ENCODE data around the gene RASSF7. TPM values are rescaled to one million over a fixed set of nuclear protein-coding genes. Genes with fewer than 3 reads are reported as not detected.

The RASSF7 gene
- total RNA-seq, 1 donor from 2014 or later = 36.6 TPM

DNA sequence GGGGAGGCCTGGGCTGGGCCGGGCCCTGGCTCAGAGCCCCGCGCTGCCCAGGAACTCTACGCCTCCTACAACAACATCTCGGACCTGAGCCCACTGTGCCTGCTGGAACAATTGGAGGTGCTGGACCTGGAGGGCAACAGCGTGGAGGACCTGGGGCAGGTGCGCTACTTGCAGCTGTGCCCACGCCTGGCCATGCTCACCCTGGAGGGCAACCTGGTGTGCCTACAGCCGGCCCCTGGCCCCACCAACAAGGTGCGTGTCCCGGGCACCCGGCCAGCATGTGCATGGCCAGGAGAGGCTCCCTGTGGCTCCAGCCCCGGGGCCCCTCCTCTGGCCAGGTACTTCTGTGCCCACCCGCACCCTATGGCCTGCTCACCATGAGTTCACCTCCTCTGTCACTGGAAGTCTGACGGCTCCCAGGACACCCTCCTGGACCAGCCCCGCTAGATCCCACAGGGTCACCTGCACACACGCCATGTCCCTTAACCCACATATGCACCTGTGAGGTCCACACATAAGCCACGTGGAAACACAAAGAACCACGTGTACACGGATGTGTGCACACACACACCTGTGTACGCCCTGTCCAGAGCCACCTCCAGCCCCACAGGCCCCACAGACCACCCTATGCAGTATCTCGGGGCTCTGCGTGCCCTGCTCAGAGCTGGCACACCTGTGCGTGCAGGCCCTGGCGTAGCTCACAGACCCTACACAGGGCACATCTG lies 10.6 kb upstream of the RASSF7 start:
- no peak for DNase-seq (ENCODE audit: low spot score)
- ATAC-seq = no peak

DNA sequence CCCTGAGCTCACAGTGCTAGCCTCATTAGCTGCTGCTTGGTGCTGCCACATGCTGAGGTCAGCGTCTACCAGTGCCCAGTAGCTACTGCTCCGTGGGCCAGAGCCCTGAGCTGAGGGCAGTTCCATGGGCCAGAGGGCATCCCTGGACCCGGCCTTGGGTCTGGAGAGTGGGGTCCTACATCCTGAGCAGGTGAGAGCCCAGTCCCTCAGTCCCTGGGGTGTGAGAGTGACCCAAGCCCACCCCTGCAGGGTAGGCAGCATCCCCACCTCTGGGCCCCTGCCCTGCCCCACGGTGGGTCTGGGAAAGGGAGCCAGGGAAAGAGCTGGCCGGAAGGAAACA lies 10.1 kb upstream of the RASSF7 start:
- ATAC-seq = no peak

DNA sequence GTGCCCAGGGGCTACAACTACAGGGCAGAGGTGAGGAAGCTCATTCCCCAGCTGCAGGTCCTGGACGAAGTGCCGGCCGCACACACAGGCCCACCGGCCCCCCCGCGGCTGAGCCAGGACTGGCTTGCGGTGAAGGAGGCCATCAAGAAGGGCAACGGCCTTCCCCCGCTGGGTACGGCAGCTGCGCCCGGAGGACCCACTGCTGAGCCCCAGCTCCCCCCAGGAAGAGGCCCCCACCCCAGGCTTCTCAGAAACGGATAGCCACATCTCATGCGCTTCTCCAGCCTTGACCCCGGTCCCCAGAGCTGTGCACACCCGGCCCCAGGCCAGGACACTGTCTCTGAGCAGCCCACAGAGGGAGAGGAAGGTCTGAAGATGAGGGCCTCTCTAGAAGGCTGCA lies 9.6 kb upstream of the RASSF7 start:
- DNase-seq (ENCODE audit: low spot score) (no peak), ATAC-seq (no peak)

More for the DNA sequence above, 10.1 kb upstream of the RASSF7 start:
- DNase-seq (ENCODE audit: low spot score) = no peak

DNA sequence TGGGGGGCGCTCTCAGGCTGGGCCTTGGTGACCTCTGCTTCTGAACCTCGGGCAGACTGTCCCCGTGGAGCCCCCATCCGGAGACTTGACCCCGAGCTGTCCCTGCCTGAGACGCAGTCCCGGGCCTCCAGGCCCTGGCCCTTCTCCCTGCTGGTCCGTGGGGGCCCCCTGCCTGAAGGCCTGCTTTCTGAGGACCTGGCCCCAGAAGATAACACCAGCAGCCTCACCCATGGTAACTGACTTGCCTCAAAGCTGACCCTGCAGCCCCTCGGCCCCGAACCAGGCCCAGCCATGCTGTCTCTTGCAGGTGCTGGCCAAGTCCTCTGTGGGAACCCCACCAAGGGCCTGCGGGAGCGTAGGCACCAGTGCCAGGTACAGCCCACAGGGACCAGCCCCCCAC lies 9.2 kb upstream of the RASSF7 start:
- DNase-seq (ENCODE audit: low spot score) = no peak
- ATAC-seq = no peak

DNA sequence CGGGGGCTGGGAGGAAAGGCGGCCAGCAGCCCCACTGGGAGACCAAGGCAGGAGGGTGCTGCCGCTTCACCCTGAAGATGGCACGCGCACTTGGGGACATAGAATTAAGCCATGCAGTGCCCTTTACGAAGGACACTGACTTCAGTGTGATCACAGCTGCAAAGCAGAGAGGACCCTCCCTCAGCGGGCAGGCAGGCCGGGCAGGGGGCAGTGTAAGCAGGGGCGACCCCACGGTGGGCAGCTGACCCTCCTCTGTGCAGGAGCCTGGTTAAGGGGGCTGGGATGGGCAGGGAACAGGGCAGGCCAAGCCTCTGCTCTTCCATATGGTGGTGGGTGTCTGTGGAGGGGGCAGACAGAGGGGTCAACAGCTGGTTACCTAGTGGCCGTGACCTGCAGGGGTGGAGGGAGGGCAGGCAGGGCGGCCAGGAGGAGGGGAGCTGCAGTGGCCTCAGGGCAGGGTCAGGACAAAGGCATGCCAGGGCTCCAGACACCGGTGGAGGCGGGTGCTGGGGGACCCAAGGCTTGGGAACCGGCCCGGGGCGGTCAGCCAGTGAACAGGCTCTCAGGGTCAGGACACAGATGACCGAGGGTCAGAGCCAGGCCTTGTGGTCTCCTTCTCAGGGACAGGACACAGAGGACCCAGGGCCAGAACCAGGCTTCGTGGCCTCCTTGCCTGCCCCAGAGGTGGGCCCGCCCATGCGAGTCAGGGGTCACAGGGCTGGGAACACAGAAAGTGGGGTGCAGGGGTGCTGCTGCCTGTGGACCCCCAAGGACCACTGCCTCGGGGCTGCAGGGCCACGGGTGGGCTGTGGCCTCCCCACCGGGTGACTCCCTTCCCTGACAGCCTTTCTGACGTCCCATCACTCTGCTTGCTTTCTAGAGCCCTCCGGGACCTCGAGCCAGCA lies 7.4 kb upstream of the RASSF7 start:
- ATAC-seq = peak; percentile 9
- no peak for DNase-seq (ENCODE audit: low spot score)

DNA sequence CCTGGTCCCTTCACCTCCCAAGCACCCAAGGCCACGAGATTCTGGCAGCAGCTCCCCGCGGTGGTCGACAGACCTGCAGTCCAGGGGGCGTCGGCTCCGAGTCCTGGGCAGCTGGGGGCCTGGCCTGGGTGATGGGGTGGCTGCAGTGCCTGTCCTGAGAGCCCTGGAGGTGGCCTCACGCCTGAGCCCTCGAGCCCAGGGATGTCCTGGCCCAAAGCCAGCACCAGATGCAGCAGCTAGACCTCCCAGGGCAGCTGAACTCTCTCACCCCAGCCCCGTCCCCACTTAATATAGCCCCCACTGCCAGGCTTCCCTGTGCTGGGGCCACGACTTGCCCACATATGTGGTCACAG lies 6.8 kb upstream of the RASSF7 start:
- DNase-seq (ENCODE audit: low spot score) = no peak
- no peak for ATAC-seq

DNA sequence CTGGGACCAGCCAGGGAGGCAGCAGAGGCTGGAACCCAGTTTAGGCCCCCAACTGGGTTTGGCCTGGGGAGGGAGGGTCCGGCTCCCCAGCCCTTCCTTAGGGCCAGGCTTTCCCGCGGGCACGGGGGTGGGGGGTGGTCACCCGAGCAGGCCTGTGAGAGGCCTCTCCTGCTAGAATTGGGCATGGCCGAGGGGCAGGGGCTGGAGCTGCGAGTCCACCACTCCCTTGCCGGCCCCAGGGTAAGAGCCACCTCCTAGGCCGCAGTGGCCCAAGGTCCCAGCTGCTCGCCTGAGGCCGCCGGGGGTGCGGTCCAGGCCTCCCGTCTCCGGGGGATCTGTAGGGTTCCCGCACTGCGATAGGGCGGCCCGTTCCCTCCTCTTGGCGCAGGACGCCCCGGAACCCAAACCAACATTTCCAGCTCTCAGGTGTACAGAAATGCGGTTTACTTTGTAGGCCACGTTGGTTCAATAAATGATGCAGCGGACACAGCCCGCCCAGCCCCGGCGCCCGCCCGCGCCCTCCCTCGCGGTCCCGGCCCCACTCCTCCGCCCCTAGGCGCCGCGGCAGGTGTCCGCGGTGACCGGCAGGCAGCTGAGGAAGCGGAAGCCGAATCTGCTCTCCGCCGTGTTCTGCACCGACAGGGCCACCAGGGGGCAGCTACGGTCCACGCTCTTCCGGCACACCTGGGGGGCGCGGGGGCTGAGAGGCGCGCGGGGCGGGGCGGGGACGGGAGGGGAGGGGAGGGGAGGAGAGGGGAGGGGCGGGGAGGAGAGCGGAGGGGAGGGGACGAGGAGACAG lies 6.1 kb upstream of the RASSF7 start:
- DNase-seq (ENCODE audit: low spot score) (no peak), ATAC-seq (peak; percentile 75)

DNA sequence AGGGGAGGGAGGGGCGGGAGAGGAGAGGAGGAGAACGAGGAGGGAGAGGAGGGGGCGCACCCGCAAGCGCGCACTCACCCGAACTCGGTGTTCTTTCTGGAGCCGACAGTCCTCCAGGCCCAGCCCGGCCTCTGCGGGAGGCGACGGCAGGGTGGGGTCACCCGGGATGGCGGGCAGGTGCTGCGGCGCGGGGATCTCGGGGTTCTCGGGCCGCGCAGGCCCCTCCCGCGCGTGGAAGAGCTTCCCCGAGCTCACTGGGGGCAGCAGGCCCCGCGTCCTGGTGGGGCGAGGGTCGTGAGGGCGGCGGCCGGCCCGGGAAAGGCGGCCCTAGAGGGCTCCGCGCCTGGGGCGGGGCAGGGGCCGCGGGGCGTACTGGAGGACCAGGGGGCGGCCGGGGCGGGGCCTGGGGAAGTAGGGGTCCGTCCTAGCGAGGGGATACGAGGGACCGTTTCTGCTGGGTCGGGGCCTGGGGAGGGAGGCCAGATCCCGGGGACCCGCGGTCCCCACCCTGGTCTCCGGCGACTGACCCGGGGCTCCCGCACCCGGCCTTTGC lies 5.5 kb upstream of the RASSF7 start:
- DNase-seq (ENCODE audit: low spot score) (no peak), ATAC-seq (no peak)

DNA sequence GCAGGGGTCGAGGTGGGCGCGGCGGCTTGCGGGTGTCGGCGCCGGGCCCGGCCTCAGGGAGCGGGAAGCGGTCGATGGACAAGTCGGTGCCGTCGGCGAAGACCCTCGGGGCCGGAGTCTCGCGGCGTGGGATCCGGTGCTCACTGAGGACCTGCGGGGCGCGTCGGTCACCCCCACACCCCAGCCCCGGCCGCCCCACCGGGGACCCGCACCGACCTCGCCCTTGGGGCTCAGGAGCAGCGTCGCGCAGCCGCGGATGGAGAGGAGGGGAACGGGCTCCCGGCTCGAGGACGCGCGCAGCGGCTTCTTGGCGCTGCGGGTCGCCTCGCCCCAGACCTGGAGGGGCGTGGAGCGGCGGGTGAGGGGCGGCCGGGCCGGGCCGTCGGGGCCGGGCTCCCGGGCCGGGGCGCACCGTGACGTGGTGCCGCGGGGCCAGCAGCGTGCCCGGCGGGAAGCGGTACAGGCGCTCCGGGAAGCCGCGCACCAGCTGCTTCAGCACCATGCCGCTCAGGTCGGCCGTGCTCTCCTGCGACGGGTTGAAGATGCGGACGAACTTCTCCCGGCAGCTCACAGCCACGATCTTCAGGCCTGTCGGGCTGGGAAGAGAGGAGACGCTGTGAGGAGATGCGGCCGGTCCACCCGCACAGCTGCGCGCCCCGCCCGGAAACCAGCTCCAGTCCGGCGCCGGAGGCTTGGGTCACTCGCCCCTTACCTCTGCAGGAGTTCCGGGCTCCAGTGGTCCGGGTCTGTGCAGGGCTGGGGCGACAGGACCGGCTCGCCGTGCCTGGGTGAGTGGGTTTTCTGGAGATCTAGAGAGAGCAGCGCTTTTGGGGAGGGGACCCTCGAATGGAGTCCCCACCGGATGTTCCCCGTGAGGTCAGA lies 4.7 kb upstream of the RASSF7 start:
- no peak for ATAC-seq

DNA sequence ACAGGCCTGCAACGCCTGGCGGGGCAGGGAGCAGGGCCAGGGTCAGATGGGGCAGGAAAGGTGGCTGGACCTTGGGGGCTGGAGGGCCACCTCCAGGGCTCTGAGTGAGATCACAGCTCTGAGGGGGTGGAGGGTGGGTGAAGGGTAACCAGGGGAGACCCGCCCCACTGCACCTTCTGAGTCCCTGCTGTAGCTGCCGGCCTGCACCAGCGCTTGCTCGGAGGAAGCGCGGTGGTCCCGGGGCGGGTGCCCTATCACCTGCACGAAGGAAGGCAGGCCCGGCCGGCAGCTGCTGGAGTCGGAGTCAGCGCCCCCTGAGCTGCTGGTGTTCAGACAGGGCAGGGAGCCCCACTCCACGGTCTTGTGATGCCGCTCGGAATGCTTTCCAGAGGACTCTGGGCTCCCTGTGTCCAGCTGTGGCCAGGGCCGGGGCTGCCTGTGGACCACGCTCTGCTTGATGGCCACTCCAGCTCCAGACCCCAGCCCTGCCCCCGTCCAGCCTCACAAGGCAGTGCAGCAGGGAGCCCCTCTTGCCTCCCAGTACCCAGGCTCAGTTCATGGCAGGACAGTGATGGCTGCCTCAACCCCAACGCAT lies 4.0 kb upstream of the RASSF7 start:
- no peak for ATAC-seq
- DNase-seq (ENCODE audit: low spot score) = no peak

More for the DNA sequence above, 4.7 kb upstream of the RASSF7 start:
- DNase-seq (ENCODE audit: low spot score) = no peak

DNA sequence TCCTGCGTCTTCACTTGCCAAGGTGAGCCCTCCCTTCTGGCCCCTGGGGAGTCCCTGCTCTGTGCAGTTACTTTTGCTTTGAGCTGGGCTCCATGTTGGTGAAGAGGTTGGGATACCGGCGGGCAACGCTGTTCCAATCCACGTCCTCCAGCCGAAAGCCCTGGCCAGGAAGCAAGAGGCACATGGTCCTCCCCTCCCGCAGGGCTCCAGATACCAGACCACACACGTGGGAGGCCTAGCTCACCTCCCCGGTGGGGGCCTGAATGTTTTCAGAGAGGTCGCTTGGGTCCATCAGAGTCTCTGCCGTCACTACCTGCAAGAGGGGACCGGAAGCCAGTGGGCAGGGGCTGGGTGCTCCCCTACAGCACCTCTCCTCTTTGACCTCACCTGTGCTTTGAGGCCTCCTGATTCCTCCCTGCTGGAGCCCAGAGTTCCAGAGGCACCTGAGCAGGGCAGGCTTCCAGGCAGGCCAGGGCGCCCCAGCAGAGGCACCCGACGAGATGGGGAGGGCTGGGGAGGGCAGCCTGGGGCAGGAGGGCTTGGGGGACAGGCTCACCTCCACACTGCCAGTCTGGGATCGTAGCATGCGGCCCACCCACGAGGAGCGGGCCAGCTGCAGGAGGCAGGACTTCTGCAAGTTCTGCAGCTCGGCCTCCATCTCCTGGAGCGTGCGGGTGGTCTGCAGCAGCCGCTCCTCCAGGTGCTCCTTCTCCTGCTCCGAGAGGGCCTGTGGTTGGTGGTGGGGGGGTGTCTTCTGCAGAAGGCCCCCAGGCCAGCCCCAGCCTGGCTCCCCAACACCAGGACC lies 3.2 kb upstream of the RASSF7 start:
- ATAC-seq (no peak), DNase-seq (ENCODE audit: low spot score) (no peak)

DNA sequence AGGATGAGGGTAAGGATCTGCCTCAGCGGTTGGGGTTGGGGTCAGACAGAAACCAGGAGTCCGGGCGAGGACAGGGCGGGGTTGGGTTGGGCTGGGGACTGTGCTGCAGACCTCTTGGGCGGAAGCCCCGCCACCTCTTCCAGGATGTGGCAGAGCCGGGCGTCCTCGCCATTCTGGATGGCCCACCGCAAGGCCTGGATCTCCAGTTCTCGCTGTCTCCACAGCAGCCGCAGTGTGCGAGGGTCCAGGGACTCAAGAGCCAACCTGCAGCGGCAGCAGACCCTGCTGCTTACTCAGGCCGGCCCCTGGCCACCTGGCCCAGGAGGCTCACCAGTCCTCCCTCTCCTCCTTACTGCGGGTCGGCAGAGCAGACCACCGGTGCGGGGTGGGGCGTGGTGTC lies 2.3 kb upstream of the RASSF7 start:
- no peak for DNase-seq (ENCODE audit: low spot score)
- ATAC-seq = no peak

DNA sequence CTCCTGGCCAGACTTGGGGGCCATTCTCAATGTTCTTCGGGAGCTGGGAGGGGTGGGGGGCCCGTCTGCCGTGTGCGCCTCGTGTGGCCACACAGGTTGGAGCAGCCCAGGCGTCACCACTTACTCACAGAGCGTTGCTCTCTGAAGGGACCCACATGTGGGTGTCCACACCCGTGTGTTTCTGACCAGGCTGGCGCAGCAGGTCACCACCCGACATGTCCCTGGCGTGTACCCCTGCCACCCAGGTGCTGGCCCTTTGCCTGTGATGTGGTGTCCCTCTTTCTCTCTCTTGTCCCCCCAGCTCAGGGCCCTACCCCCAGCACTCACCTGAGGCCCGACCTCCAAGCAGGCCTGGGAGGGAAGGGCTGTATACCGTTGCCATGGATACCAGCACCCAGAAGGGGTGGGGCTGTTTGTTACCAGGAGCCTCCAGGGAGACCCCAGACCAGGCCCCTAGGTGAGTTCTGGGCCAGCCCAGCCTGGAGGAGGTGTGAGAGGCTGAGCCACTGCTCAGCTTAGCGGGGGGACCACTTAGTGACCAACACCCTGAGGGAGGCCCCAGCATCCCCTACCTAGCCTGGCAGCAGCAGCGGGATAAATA lies 1.6 kb upstream of the RASSF7 start:
- DNase-seq (ENCODE audit: low spot score) = no peak
- ATAC-seq = no peak

DNA sequence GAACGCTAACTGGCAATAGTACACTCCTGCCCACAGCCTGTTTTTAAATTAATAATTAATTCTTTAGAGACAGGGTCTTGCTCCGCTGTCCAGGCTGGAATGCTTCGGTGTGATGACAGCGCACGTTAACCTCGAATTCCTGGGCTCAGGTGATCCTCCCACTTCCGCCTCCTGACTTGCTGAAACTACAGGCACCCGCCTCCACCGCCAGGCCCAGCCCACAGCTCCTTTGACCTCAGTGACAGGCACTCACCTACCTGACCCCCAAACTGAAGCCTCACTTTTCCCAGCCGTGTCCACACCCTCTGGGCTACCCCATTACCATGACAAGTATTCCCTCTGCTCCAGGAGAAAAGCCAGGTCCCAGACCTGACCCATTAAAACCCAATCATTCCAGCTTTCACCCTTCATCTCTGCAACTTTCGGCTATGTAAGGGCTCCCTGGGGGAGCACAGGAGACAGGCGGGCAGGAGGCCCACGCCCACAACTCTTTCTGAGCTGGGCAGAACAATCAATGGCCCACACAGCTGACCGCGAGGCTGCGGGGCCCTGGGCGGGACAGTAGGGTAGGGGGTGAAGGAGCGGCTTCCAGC lies 962 bp upstream of the RASSF7 start:
- DNase-seq (ENCODE audit: low spot score) (peak; percentile 85), ATAC-seq (peak; percentile 58)

DNA sequence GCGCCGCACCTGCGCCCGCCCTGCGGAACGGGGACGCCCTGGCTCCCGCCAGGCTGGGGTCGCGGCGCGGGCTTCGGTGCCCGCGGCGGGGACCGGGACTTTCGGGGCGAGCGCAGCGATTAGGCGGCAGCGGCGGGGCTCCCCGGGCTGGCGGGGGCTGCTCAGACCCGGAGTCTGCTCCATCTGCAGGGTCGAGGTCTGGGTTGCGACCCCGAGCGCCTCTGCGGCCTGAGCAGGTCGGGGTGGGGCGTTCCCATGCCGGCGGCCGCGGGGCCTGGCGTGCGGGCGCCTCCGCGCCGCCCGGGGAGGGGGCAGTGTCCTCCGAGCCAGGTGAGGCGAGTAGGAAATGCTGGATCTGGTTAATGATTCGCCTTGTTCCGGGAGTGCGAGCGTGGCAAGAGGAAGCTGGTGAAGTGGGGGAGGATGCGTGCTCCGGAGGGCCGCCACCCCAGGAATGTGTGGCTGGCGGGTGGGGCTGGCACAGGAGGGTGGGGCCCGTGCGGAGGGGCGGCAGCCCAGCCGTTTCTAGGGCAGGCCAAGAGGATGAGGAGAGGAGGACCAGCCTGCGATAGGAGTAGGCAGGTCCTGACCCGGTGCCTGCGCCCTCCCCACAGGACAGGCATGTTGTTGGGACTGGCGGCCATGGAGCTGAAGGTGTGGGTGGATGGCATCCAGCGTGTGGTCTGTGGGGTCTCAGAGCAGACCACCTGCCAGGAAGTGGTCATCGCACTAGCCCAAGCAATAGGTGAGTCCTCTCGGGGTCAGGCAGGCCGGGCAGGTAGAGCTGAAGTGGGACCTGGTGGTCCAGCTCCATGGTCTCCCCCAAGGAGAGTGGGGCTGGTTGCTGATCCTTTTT lies 606 bp downstream of the RASSF7 start:
- DNase-seq (ENCODE audit: low spot score) (peak; percentile 90), ATAC-seq (peak; percentile 63)

DNA sequence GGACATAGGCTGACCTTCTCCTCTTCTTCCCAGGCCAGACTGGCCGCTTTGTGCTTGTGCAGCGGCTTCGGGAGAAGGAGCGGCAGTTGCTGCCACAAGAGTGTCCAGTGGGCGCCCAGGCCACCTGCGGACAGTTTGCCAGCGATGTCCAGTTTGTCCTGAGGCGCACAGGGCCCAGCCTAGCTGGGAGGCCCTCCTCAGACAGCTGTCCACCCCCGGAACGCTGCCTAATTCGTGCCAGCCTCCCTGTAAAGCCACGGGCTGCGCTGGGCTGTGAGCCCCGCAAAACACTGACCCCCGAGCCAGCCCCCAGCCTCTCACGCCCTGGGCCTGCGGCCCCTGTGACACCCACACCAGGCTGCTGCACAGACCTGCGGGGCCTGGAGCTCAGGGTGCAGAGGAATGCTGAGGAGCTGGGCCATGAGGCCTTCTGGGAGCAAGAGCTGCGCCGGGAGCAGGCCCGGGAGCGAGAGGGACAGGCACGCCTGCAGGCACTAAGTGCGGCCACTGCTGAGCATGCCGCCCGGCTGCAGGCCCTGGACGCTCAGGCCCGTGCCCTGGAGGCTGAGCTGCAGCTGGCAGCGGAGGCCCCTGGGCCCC lies 1.4 kb downstream of the RASSF7 start:
- ATAC-seq (no peak), DNase-seq (ENCODE audit: low spot score) (no peak)
